Uterus (tissue), 4 donors: Measurements from ENCODE around the gene KLK4. TPM values are rescaled to one million over a fixed set of nuclear protein-coding genes. Genes with fewer than 3 reads are reported as not detected.

Experiments
- DNase-seq, 2 donors: peaks; one replicate each; pipeline ENCODE4 v3.0.0-alpha.2; 2019 to 2020
- H3K27ac ChIP-seq, 2 donors: fragments of 200-600 bp; sonication (generic); 1 replicate in 1 of 2; 2 replicates in 1 of 2; pipeline ENCODE4 v1.5.1; 2016 to 2018
- H3K27me3 ChIP-seq, 2 donors: fragments of 200-600 bp; sonication (generic); one replicate each; pipeline ENCODE4 v1.5.1; 2018 to 2019; ENCODE audit warnings: control low read depth in 1 of 2
- H3K36me3 ChIP-seq, 2 donors: fragments of 200-600 bp; sonication (generic); one replicate each; pipeline ENCODE4 v1.5.1; 2019; ENCODE audit warnings: control low read depth in 1 of 2
- H3K4me1 ChIP-seq, 2 donors: fragments of 200-600 bp; sonication (generic); one replicate each; pipeline ENCODE4 v1.5.1; 2018 to 2019; ENCODE audit warnings: control low read depth in 1 of 2
- H3K4me3 ChIP-seq, 2 donors: fragments of 200-600 bp; sonication (generic); 1 replicate in 1 of 2; 2 replicates in 1 of 2; pipeline ENCODE4 v1.5.1; 2018 to 2019; ENCODE audit warnings: mild to moderate bottlenecking in 1 of 2
- H3K9me3 ChIP-seq, 2 donors: fragments of 200-600 bp; sonication (generic); one replicate each; pipeline ENCODE4 v1.5.1; 2019; ENCODE audit warnings: control low read depth in 1 of 2
- POLR2A ChIP-seq, 2 donors: fragments of 450-650 bp; IDR thresholded peaks; one replicate each; pipeline ENCODE4 v1.6.1; 2016; ENCODE audit warnings: antibody characterized with exemption in 2 of 2, mild to moderate bottlenecking in 1 of 2, moderate library complexity in 1 of 2
- intact Hi-C: fragments of 100-400 bp; cut with DNase I; formaldehyde crosslinking; loops from one replicate; pipeline ENCODE4 v1.15.1; 2023; ENCODE audit warnings: low total_unique reads
- total RNA-seq, 4 donors: library from RNA; depleted of rRNA in 3 of 4; stranded (reverse); fragments of >200 nt in 3 of 4; gene quantifications; one replicate each; pipeline versions ENCODE4 v1.1.0 to v1.2.4, GENCODE V29; 2014 to 2023
- TF ChIP-seq, protein P1 (sequence below), 4 experiments: fragments of 200-600 bp in 2 of 4; fragments of 450-650 bp in 2 of 4; sonication (generic) in 2 of 4; IDR thresholded peaks; one replicate each; pipeline ENCODE4 v1.5.1; 2016 to 2019; ENCODE audit warnings: antibody characterized with exemption in 4 of 4, mild to moderate bottlenecking in 2 of 4, moderate library complexity in 1 of 4
- donor health status: DM: yes; HTN: yes; CAD: no.

KLK4 gene
- total RNA-seq, 4 donors from 2014 or later, result 3.4 TPM; not detected in 3

GRCh38 chr19:50932690-50933083 is 21.5 kb upstream of the KLK4 start:
- no peak overlapping the region for H3K27ac ChIP-seq
- no peaks in the 10 kb centered on the region for H3K4me1 ChIP-seq
- no peak for DNase-seq
- TF ChIP-seq POLR2A (IDR thresholded peaks at IDR 0.05), result no peak
- TF ChIP-seq, protein P1, sequence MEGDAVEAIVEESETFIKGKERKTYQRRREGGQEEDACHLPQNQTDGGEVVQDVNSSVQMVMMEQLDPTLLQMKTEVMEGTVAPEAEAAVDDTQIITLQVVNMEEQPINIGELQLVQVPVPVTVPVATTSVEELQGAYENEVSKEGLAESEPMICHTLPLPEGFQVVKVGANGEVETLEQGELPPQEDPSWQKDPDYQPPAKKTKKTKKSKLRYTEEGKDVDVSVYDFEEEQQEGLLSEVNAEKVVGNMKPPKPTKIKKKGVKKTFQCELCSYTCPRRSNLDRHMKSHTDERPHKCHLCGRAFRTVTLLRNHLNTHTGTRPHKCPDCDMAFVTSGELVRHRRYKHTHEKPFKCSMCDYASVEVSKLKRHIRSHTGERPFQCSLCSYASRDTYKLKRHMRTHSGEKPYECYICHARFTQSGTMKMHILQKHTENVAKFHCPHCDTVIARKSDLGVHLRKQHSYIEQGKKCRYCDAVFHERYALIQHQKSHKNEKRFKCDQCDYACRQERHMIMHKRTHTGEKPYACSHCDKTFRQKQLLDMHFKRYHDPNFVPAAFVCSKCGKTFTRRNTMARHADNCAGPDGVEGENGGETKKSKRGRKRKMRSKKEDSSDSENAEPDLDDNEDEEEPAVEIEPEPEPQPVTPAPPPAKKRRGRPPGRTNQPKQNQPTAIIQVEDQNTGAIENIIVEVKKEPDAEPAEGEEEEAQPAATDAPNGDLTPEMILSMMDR (IDR thresholded peaks at IDR 0.05), result no peak
- no peak overlapping the region for H3K4me3 ChIP-seq
- no peaks in the 10 kb centered on the region for H3K36me3 ChIP-seq
- intact Hi-C loops, result no loop called here
- no peaks in the 10 kb centered on the region for H3K9me3 ChIP-seq
- H3K27me3 ChIP-seq, result no peaks in the 10 kb centered on the region

GRCh38 chr19:50932018-50932689 is 21.0 kb upstream of the KLK4 start:
- no peaks in the 10 kb centered on the region for H3K9me3 ChIP-seq
- no peak overlapping the region for H3K4me3 ChIP-seq
- no peaks in the 10 kb centered on the region for H3K27me3 ChIP-seq
- no peaks in the 10 kb centered on the region for H3K36me3 ChIP-seq
- intact Hi-C loops, result no loop called here
- no peak overlapping the region for H3K27ac ChIP-seq
- DNase-seq, result no peak
- no peak for TF ChIP-seq POLR2A (IDR thresholded peaks at IDR 0.05)
- TF ChIP-seq, protein P1 (IDR thresholded peaks at IDR 0.05), result no peak
- H3K4me1 ChIP-seq, result no peaks in the 10 kb centered on the region

DNA sequence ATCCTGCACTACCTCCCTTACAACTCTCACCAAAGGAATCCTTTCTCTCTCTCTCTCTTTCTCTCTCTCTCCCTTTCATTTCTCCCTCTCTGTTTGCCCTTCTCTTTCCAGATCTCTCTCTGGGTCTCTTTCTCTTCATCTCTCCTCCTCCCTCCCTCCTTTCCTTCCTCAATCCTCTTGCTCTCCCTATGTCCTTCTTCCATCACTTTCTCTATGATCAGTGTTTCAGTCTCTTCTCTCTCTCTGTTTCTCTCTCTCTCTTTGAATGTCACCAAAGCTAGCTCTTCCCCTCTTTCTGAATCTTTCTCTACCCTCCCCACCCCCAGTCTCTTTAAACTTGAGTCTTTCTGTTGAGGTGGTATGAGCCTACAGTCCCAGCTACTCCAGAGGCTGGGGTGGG is 19.8 kb upstream of the KLK4 start:
- no peaks in the 10 kb centered on the region for H3K9me3 ChIP-seq
- intact Hi-C loops, result no loop called here
- H3K27me3 ChIP-seq, result no peaks in the 10 kb centered on the region

DNA sequence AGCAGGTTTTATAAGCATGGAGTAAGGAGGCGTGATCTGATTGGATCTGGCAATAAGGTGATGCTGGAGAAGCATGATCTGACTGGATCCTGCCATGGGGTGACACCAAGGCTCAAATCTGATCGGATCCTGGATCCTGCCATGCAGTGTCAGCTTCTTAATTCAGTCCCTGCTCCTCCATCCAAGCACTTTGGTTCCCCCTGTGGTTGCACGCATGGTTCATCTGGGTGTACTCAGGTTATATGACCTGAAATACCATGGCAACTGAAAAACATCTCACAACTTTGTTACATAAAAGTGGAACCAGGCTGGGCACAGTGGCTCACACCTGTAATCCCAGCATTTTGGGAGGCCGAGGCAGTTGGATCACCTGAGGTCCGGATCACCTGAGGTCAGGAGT is 17.6 kb upstream of the KLK4 start:
- no peak overlapping the region for H3K27ac ChIP-seq
- no peaks in the 10 kb centered on the region for H3K4me1 ChIP-seq
- DNase-seq, result no peak
- intact Hi-C loops, result no loop called here
- no peak overlapping the region for H3K4me3 ChIP-seq
- no peak for TF ChIP-seq POLR2A (IDR thresholded peaks at IDR 0.05)
- TF ChIP-seq, protein P1 (IDR thresholded peaks at IDR 0.05), result no peak
- no peaks in the 10 kb centered on the region for H3K36me3 ChIP-seq
- no peaks in the 10 kb centered on the region for H3K27me3 ChIP-seq
- no peaks in the 10 kb centered on the region for H3K9me3 ChIP-seq

More for the DNA sequence above, 19.8 kb upstream of the KLK4 start:
- Histone ChIP-seq H3K4me3 (no peak overlapping the region), H3K4me1 (no peaks in the 10 kb centered on the region), H3K27ac (no peak overlapping the region), H3K36me3 (no peaks in the 10 kb centered on the region)
- DNase-seq, result no peak
- TF ChIP-seq, protein P1 (IDR thresholded peaks at IDR 0.05), result no peak
- TF ChIP-seq POLR2A (IDR thresholded peaks at IDR 0.05), result no peak

DNA sequence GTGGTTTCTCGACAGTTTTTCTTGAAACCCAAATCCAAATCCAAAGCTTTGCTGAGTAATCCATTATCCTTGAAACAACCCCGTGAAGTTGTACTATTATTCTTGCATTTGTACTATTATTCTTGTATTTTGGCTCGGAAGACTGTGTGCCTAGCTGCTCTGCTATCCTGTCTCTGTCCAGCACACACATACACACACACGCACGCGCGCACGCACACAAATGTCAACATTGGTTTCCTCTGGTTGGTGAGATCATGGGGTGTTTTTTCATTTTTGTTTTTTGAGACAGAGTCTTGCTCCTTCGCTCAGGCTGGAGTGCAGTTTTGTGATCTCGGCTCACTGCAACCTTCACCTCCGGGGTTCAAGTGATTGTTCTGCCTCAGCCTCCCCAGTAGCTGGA is 14.9 kb upstream of the KLK4 start:
- H3K9me3 ChIP-seq, result no peaks in the 10 kb centered on the region
- no peak overlapping the region for H3K27ac ChIP-seq
- no peak overlapping the region for H3K4me3 ChIP-seq
- TF ChIP-seq POLR2A (IDR thresholded peaks at IDR 0.05), result no peak
- TF ChIP-seq, protein P1 (IDR thresholded peaks at IDR 0.05), result no peak
- DNase-seq, result no peak
- no peaks in the 10 kb centered on the region for H3K36me3 ChIP-seq
- no peaks in the 10 kb centered on the region for H3K27me3 ChIP-seq
- H3K4me1 ChIP-seq, result no peaks in the 10 kb centered on the region
- intact Hi-C loops, result no loop called here
